Measurements from ENCODE around the gene LAT.

Gene LAT

DNA sequence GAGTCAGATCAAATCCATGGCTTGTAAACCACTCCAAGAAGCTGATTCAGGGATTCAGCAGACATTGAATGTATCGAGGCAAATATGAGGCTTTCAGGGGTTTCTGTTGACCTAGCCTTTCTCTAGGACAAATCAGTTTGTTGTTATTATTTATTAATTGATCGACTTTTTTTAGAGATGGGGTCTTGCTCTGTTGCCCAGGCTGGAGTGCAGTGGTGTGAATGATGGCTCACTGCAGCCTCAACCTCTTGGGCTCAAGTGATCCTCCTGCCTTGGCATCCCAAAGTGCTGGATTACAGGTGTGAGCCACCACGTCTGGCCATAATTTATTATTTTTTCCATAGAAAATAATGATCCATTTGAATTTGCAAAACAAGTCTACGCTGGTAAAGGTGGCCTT lies 27.0 kb downstream of the LAT start:
- TF ChIP-seq, protein P1, sequence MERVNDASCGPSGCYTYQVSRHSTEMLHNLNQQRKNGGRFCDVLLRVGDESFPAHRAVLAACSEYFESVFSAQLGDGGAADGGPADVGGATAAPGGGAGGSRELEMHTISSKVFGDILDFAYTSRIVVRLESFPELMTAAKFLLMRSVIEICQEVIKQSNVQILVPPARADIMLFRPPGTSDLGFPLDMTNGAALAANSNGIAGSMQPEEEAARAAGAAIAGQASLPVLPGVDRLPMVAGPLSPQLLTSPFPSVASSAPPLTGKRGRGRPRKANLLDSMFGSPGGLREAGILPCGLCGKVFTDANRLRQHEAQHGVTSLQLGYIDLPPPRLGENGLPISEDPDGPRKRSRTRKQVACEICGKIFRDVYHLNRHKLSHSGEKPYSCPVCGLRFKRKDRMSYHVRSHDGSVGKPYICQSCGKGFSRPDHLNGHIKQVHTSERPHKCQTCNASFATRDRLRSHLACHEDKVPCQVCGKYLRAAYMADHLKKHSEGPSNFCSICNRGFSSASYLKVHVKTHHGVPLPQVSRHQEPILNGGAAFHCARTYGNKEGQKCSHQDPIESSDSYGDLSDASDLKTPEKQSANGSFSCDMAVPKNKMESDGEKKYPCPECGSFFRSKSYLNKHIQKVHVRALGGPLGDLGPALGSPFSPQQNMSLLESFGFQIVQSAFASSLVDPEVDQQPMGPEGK (CRISPR knock-in tag; IDR thresholded peaks at IDR 0.05; ENCODE audit: borderline replicate concordance): no peak
- no peak for TF ChIP-seq ZNF8 (CRISPR knock-in tag; IDR thresholded peaks at IDR 0.05)
- no peak for TF ChIP-seq ARNTL (CRISPR knock-in tag; IDR thresholded peaks at IDR 0.05; ENCODE audit: borderline replicate concordance, low read depth)
- no peak for TF ChIP-seq SNAI2 (CRISPR knock-in tag; IDR thresholded peaks at IDR 0.05)
- no peak for TF ChIP-seq PPARA (CRISPR knock-in tag; IDR thresholded peaks at IDR 0.05; ENCODE audit: borderline replicate concordance)
- TF ChIP-seq, protein P2, sequence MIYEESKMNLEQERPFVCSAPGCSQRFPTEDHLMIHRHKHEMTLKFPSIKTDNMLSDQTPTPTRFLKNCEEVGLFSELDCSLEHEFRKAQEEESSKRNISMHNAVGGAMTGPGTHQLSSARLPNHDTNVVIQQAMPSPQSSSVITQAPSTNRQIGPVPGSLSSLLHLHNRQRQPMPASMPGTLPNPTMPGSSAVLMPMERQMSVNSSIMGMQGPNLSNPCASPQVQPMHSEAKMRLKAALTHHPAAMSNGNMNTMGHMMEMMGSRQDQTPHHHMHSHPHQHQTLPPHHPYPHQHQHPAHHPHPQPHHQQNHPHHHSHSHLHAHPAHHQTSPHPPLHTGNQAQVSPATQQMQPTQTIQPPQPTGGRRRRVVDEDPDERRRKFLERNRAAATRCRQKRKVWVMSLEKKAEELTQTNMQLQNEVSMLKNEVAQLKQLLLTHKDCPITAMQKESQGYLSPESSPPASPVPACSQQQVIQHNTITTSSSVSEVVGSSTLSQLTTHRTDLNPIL (CRISPR knock-in tag; IDR thresholded peaks at IDR 0.05; ENCODE audit: low read depth): no peak
- TF ChIP-seq, protein P3, sequence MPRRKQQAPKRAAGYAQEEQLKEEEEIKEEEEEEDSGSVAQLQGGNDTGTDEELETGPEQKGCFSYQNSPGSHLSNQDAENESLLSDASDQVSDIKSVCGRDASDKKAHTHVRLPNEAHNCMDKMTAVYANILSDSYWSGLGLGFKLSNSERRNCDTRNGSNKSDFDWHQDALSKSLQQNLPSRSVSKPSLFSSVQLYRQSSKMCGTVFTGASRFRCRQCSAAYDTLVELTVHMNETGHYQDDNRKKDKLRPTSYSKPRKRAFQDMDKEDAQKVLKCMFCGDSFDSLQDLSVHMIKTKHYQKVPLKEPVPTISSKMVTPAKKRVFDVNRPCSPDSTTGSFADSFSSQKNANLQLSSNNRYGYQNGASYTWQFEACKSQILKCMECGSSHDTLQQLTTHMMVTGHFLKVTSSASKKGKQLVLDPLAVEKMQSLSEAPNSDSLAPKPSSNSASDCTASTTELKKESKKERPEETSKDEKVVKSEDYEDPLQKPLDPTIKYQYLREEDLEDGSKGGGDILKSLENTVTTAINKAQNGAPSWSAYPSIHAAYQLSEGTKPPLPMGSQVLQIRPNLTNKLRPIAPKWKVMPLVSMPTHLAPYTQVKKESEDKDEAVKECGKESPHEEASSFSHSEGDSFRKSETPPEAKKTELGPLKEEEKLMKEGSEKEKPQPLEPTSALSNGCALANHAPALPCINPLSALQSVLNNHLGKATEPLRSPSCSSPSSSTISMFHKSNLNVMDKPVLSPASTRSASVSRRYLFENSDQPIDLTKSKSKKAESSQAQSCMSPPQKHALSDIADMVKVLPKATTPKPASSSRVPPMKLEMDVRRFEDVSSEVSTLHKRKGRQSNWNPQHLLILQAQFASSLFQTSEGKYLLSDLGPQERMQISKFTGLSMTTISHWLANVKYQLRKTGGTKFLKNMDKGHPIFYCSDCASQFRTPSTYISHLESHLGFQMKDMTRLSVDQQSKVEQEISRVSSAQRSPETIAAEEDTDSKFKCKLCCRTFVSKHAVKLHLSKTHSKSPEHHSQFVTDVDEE (CRISPR knock-in tag; IDR thresholded peaks at IDR 0.05): no peak
- TF ChIP-seq BACH2 (CRISPR knock-in tag; IDR thresholded peaks at IDR 0.05; ENCODE audit: borderline replicate concordance): no peak
- TF ChIP-seq OSR1 (CRISPR knock-in tag; IDR thresholded peaks at IDR 0.05): no peak
- TF ChIP-seq RARB (CRISPR knock-in tag; IDR thresholded peaks at IDR 0.05): no peak
- no peak for ATAC-seq

DNA sequence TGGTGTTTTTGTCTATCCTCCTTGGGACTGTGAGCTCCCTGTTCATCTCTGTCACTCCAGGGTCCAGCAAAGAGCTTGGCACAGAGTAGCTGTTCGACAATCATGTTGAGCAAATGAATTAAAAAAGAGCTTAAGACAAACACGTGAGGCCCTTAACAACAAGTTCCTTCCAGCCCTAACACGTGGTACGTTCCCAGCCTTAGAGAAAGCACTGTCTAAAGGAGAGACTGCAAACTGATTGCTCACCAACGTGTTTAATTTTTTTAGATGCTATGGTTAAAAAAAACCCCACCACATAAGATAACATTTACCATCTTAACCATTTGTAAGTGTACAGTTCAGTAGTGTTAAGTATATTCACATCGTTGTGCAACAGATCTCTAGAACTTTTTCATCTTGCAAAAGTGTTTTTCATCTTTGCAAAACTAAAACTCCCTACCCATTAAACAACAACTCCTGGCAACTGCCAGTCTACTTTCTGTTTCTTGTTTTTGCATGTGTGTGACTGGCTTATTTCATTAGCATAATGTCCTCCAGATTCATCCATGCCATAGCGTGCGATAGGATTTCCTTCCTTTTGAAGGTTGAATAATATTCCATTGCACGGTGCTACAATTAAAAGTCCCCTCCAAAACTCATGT lies 28.2 kb downstream of the LAT start:
- no peak for ATAC-seq
- TF ChIP-seq ISL1 (CRISPR knock-in tag; IDR thresholded peaks at IDR 0.05) (no peak), BACH2 (CRISPR knock-in tag; IDR thresholded peaks at IDR 0.05; ENCODE audit: borderline replicate concordance) (no peak), ZC3H10 (CRISPR knock-in tag; IDR thresholded peaks at IDR 0.05) (no peak), ARNTL (CRISPR knock-in tag; IDR thresholded peaks at IDR 0.05; ENCODE audit: borderline replicate concordance, low read depth) (no peak), ZNF565 (CRISPR knock-in tag; conservative IDR thresholded peaks at IDR 0.05; ENCODE audit: low read depth) (no peak), ZNF70 (CRISPR knock-in tag; IDR thresholded peaks at IDR 0.05) (no peak), ZFP3 (CRISPR knock-in tag; IDR thresholded peaks at IDR 0.05) (no peak), TOX (CRISPR knock-in tag; IDR thresholded peaks at IDR 0.05; ENCODE audit: borderline replicate concordance) (no peak), ZNF8 (CRISPR knock-in tag; IDR thresholded peaks at IDR 0.05) (no peak), GLIS3 (CRISPR knock-in tag; IDR thresholded peaks at IDR 0.05) (no peak), OSR1 (CRISPR knock-in tag; IDR thresholded peaks at IDR 0.05) (no peak), SNAI2 (CRISPR knock-in tag; IDR thresholded peaks at IDR 0.05) (no peak), RARB (CRISPR knock-in tag; IDR thresholded peaks at IDR 0.05) (no peak), TCF4 (CRISPR knock-in tag; IDR thresholded peaks at IDR 0.05; ENCODE audit: borderline replicate concordance) (no peak), ZFP30 (CRISPR knock-in tag; IDR thresholded peaks at IDR 0.05) (no peak)
- TF ChIP-seq, protein P2 (CRISPR knock-in tag; IDR thresholded peaks at IDR 0.05; ENCODE audit: low read depth): no peak
- TF ChIP-seq, protein P3 (CRISPR knock-in tag; IDR thresholded peaks at IDR 0.05): no peak
- TF ChIP-seq, protein P4, sequence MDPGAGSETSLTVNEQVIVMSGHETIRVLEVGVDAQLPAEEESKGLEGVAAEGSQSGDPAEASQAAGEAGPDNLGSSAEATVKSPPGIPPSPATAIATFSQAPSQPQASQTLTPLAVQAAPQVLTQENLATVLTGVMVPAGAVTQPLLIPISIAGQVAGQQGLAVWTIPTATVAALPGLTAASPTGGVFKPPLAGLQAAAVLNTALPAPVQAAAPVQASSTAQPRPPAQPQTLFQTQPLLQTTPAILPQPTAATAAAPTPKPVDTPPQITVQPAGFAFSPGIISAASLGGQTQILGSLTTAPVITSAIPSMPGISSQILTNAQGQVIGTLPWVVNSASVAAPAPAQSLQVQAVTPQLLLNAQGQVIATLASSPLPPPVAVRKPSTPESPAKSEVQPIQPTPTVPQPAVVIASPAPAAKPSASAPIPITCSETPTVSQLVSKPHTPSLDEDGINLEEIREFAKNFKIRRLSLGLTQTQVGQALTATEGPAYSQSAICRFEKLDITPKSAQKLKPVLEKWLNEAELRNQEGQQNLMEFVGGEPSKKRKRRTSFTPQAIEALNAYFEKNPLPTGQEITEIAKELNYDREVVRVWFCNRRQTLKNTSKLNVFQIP (CRISPR knock-in tag; IDR thresholded peaks at IDR 0.05; ENCODE audit: borderline replicate concordance, low read depth): no peak
- TF ChIP-seq, protein P5, sequence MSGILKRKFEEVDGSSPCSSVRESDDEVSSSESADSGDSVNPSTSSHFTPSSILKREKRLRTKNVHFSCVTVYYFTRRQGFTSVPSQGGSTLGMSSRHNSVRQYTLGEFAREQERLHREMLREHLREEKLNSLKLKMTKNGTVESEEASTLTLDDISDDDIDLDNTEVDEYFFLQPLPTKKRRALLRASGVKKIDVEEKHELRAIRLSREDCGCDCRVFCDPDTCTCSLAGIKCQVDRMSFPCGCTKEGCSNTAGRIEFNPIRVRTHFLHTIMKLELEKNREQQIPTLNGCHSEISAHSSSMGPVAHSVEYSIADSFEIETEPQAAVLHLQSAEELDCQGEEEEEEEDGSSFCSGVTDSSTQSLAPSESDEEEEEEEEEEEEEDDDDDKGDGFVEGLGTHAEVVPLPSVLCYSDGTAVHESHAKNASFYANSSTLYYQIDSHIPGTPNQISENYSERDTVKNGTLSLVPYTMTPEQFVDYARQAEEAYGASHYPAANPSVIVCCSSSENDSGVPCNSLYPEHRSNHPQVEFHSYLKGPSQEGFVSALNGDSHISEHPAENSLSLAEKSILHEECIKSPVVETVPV (CRISPR knock-in tag; IDR thresholded peaks at IDR 0.05): no peak
